ENCODE results near the gene FEN1. TPM values are rescaled to one million over a fixed set of nuclear protein-coding genes. Genes with fewer than 3 reads are reported as not detected.

The FEN1 gene
- total RNA-seq, 3 donors from 2014 or later = 7.5 to 21.8 (median 8.1) TPM

- Histone ChIP-seq H3K9me3 (no peaks in the 10 kb centered on the region), H3K36me3 (ENCODE audit: low read depth) (no peaks in the 10 kb centered on the region), H3K4me1 (ENCODE audit: low read depth) (no peaks in the 10 kb centered on the region), H3K4me3 (no peak overlapping the region)
- no peak for ATAC-seq
- TF ChIP-seq, protein P1, sequence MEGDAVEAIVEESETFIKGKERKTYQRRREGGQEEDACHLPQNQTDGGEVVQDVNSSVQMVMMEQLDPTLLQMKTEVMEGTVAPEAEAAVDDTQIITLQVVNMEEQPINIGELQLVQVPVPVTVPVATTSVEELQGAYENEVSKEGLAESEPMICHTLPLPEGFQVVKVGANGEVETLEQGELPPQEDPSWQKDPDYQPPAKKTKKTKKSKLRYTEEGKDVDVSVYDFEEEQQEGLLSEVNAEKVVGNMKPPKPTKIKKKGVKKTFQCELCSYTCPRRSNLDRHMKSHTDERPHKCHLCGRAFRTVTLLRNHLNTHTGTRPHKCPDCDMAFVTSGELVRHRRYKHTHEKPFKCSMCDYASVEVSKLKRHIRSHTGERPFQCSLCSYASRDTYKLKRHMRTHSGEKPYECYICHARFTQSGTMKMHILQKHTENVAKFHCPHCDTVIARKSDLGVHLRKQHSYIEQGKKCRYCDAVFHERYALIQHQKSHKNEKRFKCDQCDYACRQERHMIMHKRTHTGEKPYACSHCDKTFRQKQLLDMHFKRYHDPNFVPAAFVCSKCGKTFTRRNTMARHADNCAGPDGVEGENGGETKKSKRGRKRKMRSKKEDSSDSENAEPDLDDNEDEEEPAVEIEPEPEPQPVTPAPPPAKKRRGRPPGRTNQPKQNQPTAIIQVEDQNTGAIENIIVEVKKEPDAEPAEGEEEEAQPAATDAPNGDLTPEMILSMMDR (IDR thresholded peaks at IDR 0.05) = no peak
- DNase-seq = peak in 1 of 3 donors; percentile 32
- intact Hi-C loops (cut with DNase I, micrococcal nuclease) = no loop called here
These were observed 9.9 kb upstream of the FEN1 start for GRCh38 chr11:61782841-61783240.

GRCh38 chr11:61783717-61784505 is 8.8 kb upstream of the FEN1 start:
- Histone ChIP-seq H3K9me3 (no peaks in the 10 kb centered on the region), H3K36me3 (ENCODE audit: low read depth) (no peaks in the 10 kb centered on the region), H3K4me3 (no peak overlapping the region), H3K4me1 (ENCODE audit: low read depth) (no peaks in the 10 kb centered on the region)
- TF ChIP-seq, protein P1 (IDR thresholded peaks at IDR 0.05) = no peak
- intact Hi-C loops (cut with DNase I, micrococcal nuclease) = no loop called here
- peak in 1 of 3 donors; percentile 31 for DNase-seq
- no peak for ATAC-seq

GRCh38 chr11:61784506-61784805 is 8.3 kb upstream of the FEN1 start:
- intact Hi-C loops (cut with DNase I, micrococcal nuclease) = no loop called here
- TF ChIP-seq, protein P1 (IDR thresholded peaks at IDR 0.05) = no peak
- ATAC-seq (no peak), DNase-seq (no peak)
- Histone ChIP-seq H3K9me3 (no peaks in the 10 kb centered on the region), H3K4me3 (no peak overlapping the region), H3K36me3 (ENCODE audit: low read depth) (no peaks in the 10 kb centered on the region), H3K4me1 (ENCODE audit: low read depth) (no peaks in the 10 kb centered on the region)

DNA sequence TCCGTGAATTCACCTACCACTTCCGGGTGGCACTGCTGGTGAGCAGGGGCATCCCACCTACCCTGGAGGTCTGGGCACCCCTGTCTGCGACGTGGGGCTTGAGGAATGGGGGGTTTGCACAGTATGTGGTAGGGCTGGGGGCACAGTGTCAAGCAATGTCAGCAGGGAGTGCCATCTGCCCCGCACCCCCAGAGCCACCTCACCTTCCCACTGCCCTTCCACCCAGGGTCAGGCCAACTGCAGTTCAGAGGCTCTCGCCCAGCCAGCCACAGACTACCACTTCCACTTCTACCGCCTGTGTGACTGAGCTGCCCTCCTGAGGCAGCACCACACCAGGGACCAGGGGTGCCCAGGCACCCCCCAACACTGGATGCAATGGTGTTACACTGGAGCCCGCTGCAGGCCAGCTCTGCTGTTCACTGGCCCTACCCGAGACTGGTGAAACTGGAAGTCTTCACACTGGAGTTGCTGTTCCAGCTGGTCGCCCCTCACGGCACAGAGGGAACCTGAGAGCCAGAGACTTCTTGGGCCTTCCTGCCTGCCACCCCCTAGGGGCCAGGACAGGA is 6.8 kb upstream of the FEN1 start:
- intact Hi-C loops (cut with DNase I, micrococcal nuclease) = no loop called here
- no peak for ATAC-seq
- H3K4me3 ChIP-seq = no peak overlapping the region
- H3K36me3 ChIP-seq (ENCODE audit: low read depth) = no peaks in the 10 kb centered on the region
- H3K4me1 ChIP-seq (ENCODE audit: low read depth) = no peaks in the 10 kb centered on the region
- H3K9me3 ChIP-seq = no peaks in the 10 kb centered on the region
- DNase-seq = no peak
- TF ChIP-seq, protein P1 (IDR thresholded peaks at IDR 0.05) = no peak

GRCh38 chr11:61787928-61788491 is 4.7 kb upstream of the FEN1 start:
- Histone ChIP-seq H3K4me3 (no peak overlapping the region), H3K4me1 (ENCODE audit: low read depth) (peaks cover 8% of the 10 kb centered on the region), H3K9me3 (no peaks in the 10 kb centered on the region), H3K36me3 (ENCODE audit: low read depth) (no peaks in the 10 kb centered on the region)
- intact Hi-C loops (cut with DNase I, micrococcal nuclease) = no loop called here
- ATAC-seq (no peak), DNase-seq (peak in 2 of 3 donors; percentile 17 to 65)
- TF ChIP-seq, protein P1 (IDR thresholded peaks at IDR 0.05) = peak; percentile 18

Data from mucosa of descending colon (tissue), 3 donors.